IMR-90 (cell line): ENCODE measurements around the gene DACT2. TPM values are rescaled to one million over a fixed set of nuclear protein-coding genes. Genes with fewer than 3 reads are reported as not detected.

ENCODE experiments used
- ATAC-seq: fragments of 200-7000 bp; cut with Tn5 transposase; 2 replicates; pipeline ENCODE4 v1.9.1; 2020; ENCODE audit warnings: low read depth, mild to moderate bottlenecking, moderate library complexity
- BruUV-seq: library from RNA; stranded (reverse); fragments of 400-500 nt; replicated peaks from 2 replicates; lab custom pipeline; 2021; lab: Mats Ljungman, UMichigan
- CTCF ChIA-PET: fragments of 300-600 bp; formaldehyde crosslinking; extraction: SDS; loops from one replicate; lab custom pipeline; 2021; ENCODE audit warnings: antibody characterized with exemption; lab: Yijun Ruan, JAX
- POLR2A ChIA-PET: fragments of 300-600 bp; sonication (Branson Sonifier 250); formaldehyde crosslinking; loops from one replicate; lab custom pipeline; 2022; ENCODE audit warnings: antibody characterized with exemption; ENCODE audit not compliant: unreplicated experiment; lab: Charles Lee
- DNase-seq: peaks from one replicate; pipeline ENCODE4 v3.0.0; 2013
- H2AFZ ChIP-seq: replicated peaks from 2 replicates; pipeline ENCODE3; 2013; ENCODE audit warnings: low read length, mild to moderate bottlenecking; ENCODE audit not compliant: poor library complexity
- H2AK5ac ChIP-seq: 2 replicates; pipeline ENCODE4 v1.6.1; 2013; ENCODE audit warnings: low read depth, low read length, inconsistent platforms
- H2AK9ac ChIP-seq: replicated peaks from 2 replicates; pipeline ENCODE3; 2013; ENCODE audit warnings: mild to moderate bottlenecking, low read depth, low read length, moderate library complexity; ENCODE audit not compliant: poor library complexity
- H2BK120ac ChIP-seq: 2 replicates; pipeline ENCODE4 v1.6.1; 2013; ENCODE audit warnings: low read depth, low read length, inconsistent platforms
- H2BK15ac ChIP-seq: 3 replicates; pipeline ENCODE4 v1.6.1; 2013; ENCODE audit warnings: low read depth, low read length, inconsistent platforms
- H2BK20ac ChIP-seq: 2 replicates; pipeline ENCODE4 v1.6.1; 2013; ENCODE audit warnings: low read depth, mild to moderate bottlenecking, inconsistent platforms, low read length, moderate library complexity
- H2BK5ac ChIP-seq: 2 replicates; pipeline ENCODE4 v1.6.1; 2013; ENCODE audit warnings: mild to moderate bottlenecking, low read depth, low read length, inconsistent platforms; ENCODE audit not compliant: poor library complexity, severe bottlenecking
- H3K14ac ChIP-seq: replicated peaks from 2 replicates; pipeline ENCODE4 v1.6.1; 2013; ENCODE audit warnings: low read depth, low read length, inconsistent platforms
- H3K18ac ChIP-seq: 2 replicates; pipeline ENCODE4 v1.6.1; 2013; ENCODE audit warnings: low read depth, low read length, control low read depth
- H3K23ac ChIP-seq: 2 replicates; pipeline ENCODE4 v1.6.1; 2013; ENCODE audit warnings: low read depth, low read length, inconsistent platforms
- H3K27ac ChIP-seq: 2 replicates; pipeline ENCODE4 v1.5.1; 2013; ENCODE audit warnings: mild to moderate bottlenecking, control low read depth, low read length; ENCODE audit not compliant: insufficient read depth
- H3K27me3 ChIP-seq: 2 replicates; pipeline ENCODE4 v1.6.1; 2013; ENCODE audit warnings: low read length; ENCODE audit not compliant: control insufficient read depth, insufficient read depth
- H3K36me3 ChIP-seq: 2 replicates; pipeline ENCODE4 v1.6.1; 2013; ENCODE audit warnings: low read length, mixed read lengths; ENCODE audit not compliant: control insufficient read depth, insufficient read depth
- H3K4ac ChIP-seq: 2 replicates; pipeline ENCODE4 v1.6.1; 2013; ENCODE audit warnings: low read depth, low read length, inconsistent platforms
- H3K4me1 ChIP-seq: 2 replicates; pipeline ENCODE4 v1.6.1; 2013; ENCODE audit warnings: low read length, mixed read lengths; ENCODE audit not compliant: control insufficient read depth, insufficient read depth
- H3K4me2 ChIP-seq: 2 replicates; pipeline ENCODE4 v1.6.1; 2013; ENCODE audit warnings: low read depth, mild to moderate bottlenecking, control low read depth, low read length, moderate library complexity
- H3K4me3 ChIP-seq: 2 replicates; pipeline ENCODE4 v1.5.1; 2013; ENCODE audit warnings: low read depth, mild to moderate bottlenecking, control low read depth, low read length, moderate library complexity; ENCODE audit not compliant: insufficient read depth
- H3K56ac ChIP-seq: 2 replicates; pipeline ENCODE4 v1.6.1; 2013; ENCODE audit warnings: low read length, inconsistent platforms; ENCODE audit not compliant: insufficient read depth; ENCODE audit errors: extremely low read depth
- H3K79me1 ChIP-seq, 2 experiments: 2 replicates each; pipeline ENCODE4 v1.6.1; 2013; ENCODE audit warnings: low read length in 2 of 2, inconsistent platforms in 1 of 2, low read depth in 1 of 2
- H3K9ac ChIP-seq: 2 replicates; pipeline ENCODE4 v1.6.1; 2013; ENCODE audit warnings: low read depth, low read length, control low read depth
- H3K9me1 ChIP-seq: 2 replicates; pipeline ENCODE4 v1.6.1; 2013; ENCODE audit warnings: low read length, inconsistent platforms; ENCODE audit not compliant: insufficient read depth
- H3K9me3 ChIP-seq: 2 replicates; pipeline ENCODE4 v1.6.1; 2013; ENCODE audit warnings: low read length; ENCODE audit not compliant: control insufficient read depth, insufficient read depth
- H4K20me1 ChIP-seq: 2 replicates; pipeline ENCODE4 v1.6.1; 2013; ENCODE audit warnings: low read length, inconsistent platforms; ENCODE audit not compliant: insufficient read depth
- H4K5ac ChIP-seq: 2 replicates; pipeline ENCODE4 v1.6.1; 2013; ENCODE audit warnings: mild to moderate bottlenecking, low read depth, low read length, control low read depth
- H4K8ac ChIP-seq, 2 experiments: 2 replicates each; pipeline ENCODE4 v1.6.1; 2013; ENCODE audit warnings: low read depth in 2 of 2, low read length in 2 of 2, control low read depth in 1 of 2, inconsistent platforms in 1 of 2
- H4K91ac ChIP-seq: 2 replicates; pipeline ENCODE4 v1.6.1; 2013; ENCODE audit warnings: low read depth, low read length, inconsistent platforms; ENCODE audit not compliant: insufficient read depth
- BHLHE40 ChIP-seq: fragments of 150-350 bp; IDR thresholded peaks from 2 replicates; pipeline ENCODE4 v1.6.1; 2016; ENCODE audit warnings: mild to moderate bottlenecking, low read depth, low read length
- CEBPB ChIP-seq: IDR thresholded peaks from 2 replicates; pipeline ENCODE4 v1.6.1; 2012; ENCODE audit warnings: low read depth, low read length, improper control_type of control experiment
- CHD1 ChIP-seq: IDR thresholded peaks from 2 replicates; pipeline ENCODE4 v1.6.1; 2012; ENCODE audit warnings: low read depth, low read length, improper control_type of control experiment
- CTCF ChIP-seq: conservative IDR thresholded peaks from 2 replicates; pipeline ENCODE4 v1.5.1; 2012; ENCODE audit warnings: mild to moderate bottlenecking, low read depth, low read length, improper control_type of control experiment
- ELK1 ChIP-seq: fragments of 150-350 bp; IDR thresholded peaks from 2 replicates; pipeline ENCODE4 v1.6.1; 2016; ENCODE audit warnings: low read depth, mild to moderate bottlenecking, low read length, moderate library complexity, borderline replicate concordance
- FOS ChIP-seq: fragments of 150-350 bp; IDR thresholded peaks from 2 replicates; pipeline ENCODE4 v1.6.1; 2016; ENCODE audit warnings: low read depth, low read length
- MAFK ChIP-seq: IDR thresholded peaks from 2 replicates; pipeline ENCODE4 v1.6.1; 2012; ENCODE audit warnings: low read depth, low read length, improper control_type of control experiment
- MAZ ChIP-seq: IDR thresholded peaks from 2 replicates; pipeline ENCODE4 v1.6.1; 2012; ENCODE audit warnings: low read depth, mild to moderate bottlenecking, low read length, improper control_type of control experiment, moderate library complexity, borderline replicate concordance
- MXI1 ChIP-seq: IDR thresholded peaks from 2 replicates; pipeline ENCODE4 v1.6.1; 2012; ENCODE audit warnings: low read depth, mild to moderate bottlenecking, low read length, moderate library complexity, borderline replicate concordance
- NFE2L2 ChIP-seq: fragments of 150-350 bp; IDR thresholded peaks from 2 replicates; pipeline ENCODE4 v1.6.1; 2016; ENCODE audit warnings: low read depth, mild to moderate bottlenecking, low read length
- POLR2A ChIP-seq: IDR thresholded peaks from 2 replicates; pipeline ENCODE4 v1.6.1; 2012; ENCODE audit warnings: mild to moderate bottlenecking, low read depth, low read length
- RAD21 ChIP-seq: IDR thresholded peaks from 2 replicates; pipeline ENCODE4 v1.6.1; 2012; ENCODE audit warnings: low read length, improper control_type of control experiment
- RCOR1 ChIP-seq: IDR thresholded peaks from 2 replicates; pipeline ENCODE4 v1.6.1; 2012; ENCODE audit warnings: mild to moderate bottlenecking, low read length, improper control_type of control experiment; ENCODE audit not compliant: insufficient replicate concordance
- RFX5 ChIP-seq: IDR thresholded peaks from 2 replicates; pipeline ENCODE4 v1.8.0; 2012; ENCODE audit warnings: low read depth, mild to moderate bottlenecking, low read length, moderate library complexity
- SMC3 ChIP-seq: fragments of 150-350 bp; IDR thresholded peaks from 2 replicates; pipeline ENCODE4 v1.6.1; 2016; ENCODE audit warnings: low read depth, mild to moderate bottlenecking, antibody characterized with exemption, low read length, moderate library complexity
- USF2 ChIP-seq: fragments of 150-350 bp; IDR thresholded peaks from 2 replicates; pipeline ENCODE4 v1.6.1; 2017; ENCODE audit warnings: mild to moderate bottlenecking, antibody characterized with exemption, low read length, low read depth
- WGBS, 2 experiments: methylation state at CpG; one replicate each; pipeline versions ENCODE4 v1.1.5 to v1.1.7; 2013; ENCODE audit warnings: missing lambda C conversion rate in 2 of 2; ENCODE audit not compliant: insufficient read length in 1 of 2; ENCODE audit errors: extremely low coverage in 2 of 2; 5-methylcytosine and 5-hydroxymethylcytosine counted together
- dilution Hi-C: fragments of 300-500 bp; cut with HindIII; formaldehyde crosslinking; loops from one replicate; pipeline ENCODE4 v1.14.3; 2018; ENCODE audit warnings: low sequenced_read_pairs; ENCODE audit not compliant: unreplicated experiment
- in situ Hi-C: fragments of 300-500 bp; cut with MboI; formaldehyde crosslinking; loops from 3 replicates; pipeline ENCODE4 v1.14.3; 2019; ENCODE audit warnings: low sequenced_read_pairs, inconsistent platforms, mixed read lengths
- intact Hi-C: fragments of 100-400 bp; cut with micrococcal nuclease; formaldehyde crosslinking; loops from 2 replicates; pipeline ENCODE4 v1.10.0; 2022
- polyA plus RNA-seq, 3 experiments: library from polyadenylated mRNA; depleted of rRNA; stranded (reverse); fragments of >200 nt; gene quantifications; 2 replicates each; pipeline ENCODE4 v1.2.3, GENCODE V29; 2012; ENCODE audit warnings: low replicate concordance in 1 of 3
- total RNA-seq: library from RNA; depleted of rRNA; stranded (reverse); fragments of >200 nt; gene quantifications from 2 replicates; pipeline ENCODE4 v1.2.3, GENCODE V29; 2012

DACT2 gene
- total and polyA plus RNA-seq, 2 of the 4 experiments (the other 2 are of a cell fraction) = not detected

- H3K4me1 ChIP-seq = no peaks in the 10 kb centered on the region
- intact Hi-C loops (no loop called here), in situ Hi-C loops (no loop called here), dilution Hi-C loops (no loop called here)
- 85% methylated on average over 20 of the region's 31 CpGs; no CpG with 5 or more reads in 1 of the 2 experiments for WGBS, 2 experiments
- no peak overlapping the region for H2AK5ac ChIP-seq
- no peak overlapping the region for H4K91ac ChIP-seq
- no peak overlapping the region for H3K9ac ChIP-seq
- no peak overlapping the region for H3K4me2 ChIP-seq
- H3K9me1 ChIP-seq = no peaks in the 10 kb centered on the region
- H3K27me3 ChIP-seq = no peaks in the 10 kb centered on the region
- H3K4me3 ChIP-seq = no peak overlapping the region
- no peak overlapping the region for H2BK5ac ChIP-seq
- no peaks in the 10 kb centered on the region for H3K36me3 ChIP-seq
- H4K8ac ChIP-seq = no peak overlapping the region
- no peak overlapping the region for H4K5ac ChIP-seq
- ChIA-PET POLR2A (no interaction called here), CTCF (no interaction called here)
- no peak overlapping the region for H2AFZ ChIP-seq
- no peak for ATAC-seq
- no peak overlapping the region for H2AK9ac ChIP-seq
- no peak overlapping the region for H3K18ac ChIP-seq
- no peak for TF ChIP-seq RCOR1
- no peak for TF ChIP-seq SMC3
- TF ChIP-seq BHLHE40 = no peak
- TF ChIP-seq NFE2L2 = no peak
- no peak for TF ChIP-seq CHD1
- no peak for TF ChIP-seq RAD21
- no peak for TF ChIP-seq ELK1
- no peak for TF ChIP-seq POLR2A
- TF ChIP-seq FOS = no peak
- no peak for TF ChIP-seq RFX5
- no peak for TF ChIP-seq MAFK
- no peak for TF ChIP-seq CTCF
- TF ChIP-seq MAZ = no peak
- no peak for TF ChIP-seq MXI1
- no peak for TF ChIP-seq CEBPB
- TF ChIP-seq USF2 = no peak
- H3K79me1 ChIP-seq = no peaks in the 10 kb centered on the region
- BruUV-seq = no TSS peak
- no peak overlapping the region for H3K14ac ChIP-seq
- H3K27ac ChIP-seq = no peak overlapping the region
- no peak overlapping the region for H3K23ac ChIP-seq
- no peak overlapping the region for H2BK120ac ChIP-seq
- DNase-seq = no peak
- peaks cover 29% of the 10 kb centered on the region for H3K9me3 ChIP-seq
- no peak overlapping the region for H2BK20ac ChIP-seq
- H3K56ac ChIP-seq = no peak overlapping the region
- H4K20me1 ChIP-seq = no peaks in the 10 kb centered on the region
- no peak overlapping the region for H2BK15ac ChIP-seq
- H3K4ac ChIP-seq = no peak overlapping the region
These were observed 45.3 kb upstream of the DACT2 start for GRCh38 chr6:168364793-168365421.
